Coronary artery (tissue), 2 donors: ENCODE results near the gene FAM241B.

Source experiments
- DNase-seq: peaks from one replicate; pipeline ENCODE4 v3.0.0-alpha.2; 2017; ENCODE audit warnings: low spot score
- H3K27ac ChIP-seq, 2 donors: fragments of 200-600 bp; sonication (generic); one replicate each; pipeline ENCODE4 v1.5.1; 2016 to 2019
- H3K4me3 ChIP-seq: fragments of 200-600 bp; sonication (generic); 2 replicates; pipeline ENCODE4 v1.5.1; 2016; ENCODE audit warnings: mild to moderate bottlenecking, moderate library complexity
- CTCF ChIP-seq: fragments of 200-600 bp; sonication (generic); IDR thresholded peaks from one replicate; pipeline ENCODE4 v1.5.1; 2019; ENCODE audit warnings: antibody characterized with exemption

FAM241B gene

GRCh38 chr10:69680610-69681009 is 50.6 kb downstream of the FAM241B start:
- H3K27ac ChIP-seq, result no peak overlapping the region
- DNase-seq, result no peak
- TF ChIP-seq CTCF, result no peak
- no peak overlapping the region for H3K4me3 ChIP-seq

GRCh38 chr10:69681436-69681835 is 51.4 kb downstream of the FAM241B start:
- H3K27ac ChIP-seq, result no peak overlapping the region
- no peak for TF ChIP-seq CTCF
- no peak overlapping the region for H3K4me3 ChIP-seq
- DNase-seq, result no peak

- DNase-seq, result peak; percentile 31
- H3K4me3 ChIP-seq, result no peak overlapping the region
- no peak for TF ChIP-seq CTCF
- H3K27ac ChIP-seq, result no peak overlapping the region
These were observed 53.0 kb downstream of the FAM241B start for GRCh38 chr10:69682955-69683474.
